Measurements from ENCODE around the gene RHOV. TPM values are rescaled to one million over a fixed set of nuclear protein-coding genes. Genes with fewer than 3 reads are reported as not detected.

The RHOV gene
- total RNA-seq, 1 donor from 2014 or later = 4.4 TPM

- Mint-ChIP-seq H3K27me3 (ENCODE audit: low read depth) (peaks cover 14% of the 10 kb centered on the region), H3K36me3 (no peaks in the 10 kb centered on the region), H3K4me1 (peaks cover 18% of the 10 kb centered on the region), H3K4me3 (peak overlapping the region; percentile 18), H3K9me3 (no peaks in the 10 kb centered on the region), H3K27ac (no peak overlapping the region)
- TF ChIP-seq CTCF (IDR thresholded peaks at IDR 0.05; ENCODE audit: unreplicated experiment) = no peak
- no peak for DNase-seq (ENCODE audit: low spot score in 2 of 2, unreplicated experiment in 2 of 2)
Observed at GRCh38 chr15:40875991-40876730, 2.1 kb upstream of the RHOV start.

- Mint-ChIP-seq H3K4me1 (peaks cover 18% of the 10 kb centered on the region), H3K4me3 (peak overlapping the region; percentile 70), H3K27me3 (ENCODE audit: low read depth) (peaks cover 16% of the 10 kb centered on the region), H3K27ac (peak overlapping the region; percentile 53), H3K36me3 (no peaks in the 10 kb centered on the region), H3K9me3 (no peaks in the 10 kb centered on the region)
- TF ChIP-seq CTCF (IDR thresholded peaks at IDR 0.05; ENCODE audit: unreplicated experiment) = no peak
- no peak for DNase-seq (ENCODE audit: low spot score in 2 of 2, unreplicated experiment in 2 of 2)
Observed at GRCh38 chr15:40872791-40873693, 992 bp downstream of the RHOV start.

- Mint-ChIP-seq H3K9me3 (no peaks in the 10 kb centered on the region), H3K36me3 (no peaks in the 10 kb centered on the region), H3K4me1 (peaks cover 18% of the 10 kb centered on the region), H3K27ac (peak overlapping the region; percentile 67), H3K27me3 (ENCODE audit: low read depth) (peaks cover 16% of the 10 kb centered on the region), H3K4me3 (peak overlapping the region; percentile 52)
- TF ChIP-seq CTCF (IDR thresholded peaks at IDR 0.05; ENCODE audit: unreplicated experiment) = no peak
- DNase-seq (ENCODE audit: low spot score in 2 of 2, unreplicated experiment in 2 of 2) = no peak
Observed at GRCh38 chr15:40871749-40872617, 2.1 kb downstream of the RHOV start.

- peaks cover 23% of the 10 kb centered on the region for H3K4me1 Mint-ChIP-seq
- H3K36me3 Mint-ChIP-seq = no peaks in the 10 kb centered on the region
- no peaks in the 10 kb centered on the region for H3K9me3 Mint-ChIP-seq
- TF ChIP-seq CTCF (IDR thresholded peaks at IDR 0.05; ENCODE audit: unreplicated experiment) = no peak
- H3K4me3 Mint-ChIP-seq = no peak overlapping the region
- H3K27me3 Mint-ChIP-seq (ENCODE audit: low read depth) = peaks cover 15% of the 10 kb centered on the region
- no peak overlapping the region for H3K27ac Mint-ChIP-seq
- DNase-seq (ENCODE audit: low spot score in 2 of 2, unreplicated experiment in 2 of 2) = no peak
Observed at GRCh38 chr15:40870716-40871115, 3.3 kb downstream of the RHOV start.

GRCh38 chr15:40869686-40870085 is 4.3 kb downstream of the RHOV start:
- no peaks in the 10 kb centered on the region for H3K36me3 Mint-ChIP-seq
- H3K4me3 Mint-ChIP-seq = no peak overlapping the region
- H3K27ac Mint-ChIP-seq = no peak overlapping the region
- H3K4me1 Mint-ChIP-seq = peaks cover 23% of the 10 kb centered on the region
- peaks cover 15% of the 10 kb centered on the region for H3K27me3 Mint-ChIP-seq (ENCODE audit: low read depth)
- DNase-seq (ENCODE audit: low spot score in 2 of 2, unreplicated experiment in 2 of 2) = no peak
- H3K9me3 Mint-ChIP-seq = no peaks in the 10 kb centered on the region
- no peak for TF ChIP-seq CTCF (IDR thresholded peaks at IDR 0.05; ENCODE audit: unreplicated experiment)
